WTC11 (cell line): Measurements from ENCODE around the gene SEPTIN8. TPM values are rescaled to one million over a fixed set of nuclear protein-coding genes. Genes with fewer than 3 reads are reported as not detected.

Experiments used
- ATAC-seq: fragments of 200-7000 bp; cut with Tn5 transposase; 2 replicates; pipeline ENCODE4 v1.10.0; 2021; ENCODE audit warnings: mild to moderate bottlenecking, moderate library complexity
- CTCF ChIA-PET: fragments of 300-600 bp; sonication (Branson Sonifier 250); formaldehyde crosslinking; loops from one replicate; lab custom pipeline; 2021; ENCODE audit warnings: antibody characterized with exemption; lab: Charles Lee
- POLR2A ChIA-PET: fragments of 350-600 bp; sonication (Branson Sonifier 250); formaldehyde crosslinking; loops from one replicate; lab custom pipeline; 2021; ENCODE audit warnings: antibody characterized with exemption; lab: Charles Lee
- DNase-seq: peaks from one replicate; pipeline ENCODE4 v3.0.0; 2021; ENCODE audit warnings: low spot score
- H3K27ac Mint-ChIP-seq: 2 replicates; pipeline ENCODE4 v1.8.0; 2021; ENCODE audit warnings: mixed read lengths
- H3K27me3 Mint-ChIP-seq: 2 replicates; pipeline ENCODE4 v1.8.0; 2021; ENCODE audit warnings: low read depth, mild to moderate bottlenecking, moderate library complexity, mixed read lengths
- H3K36me3 Mint-ChIP-seq: 2 replicates; pipeline ENCODE4 v1.8.0; 2021; ENCODE audit warnings: mixed read lengths
- H3K4me1 Mint-ChIP-seq: 2 replicates; pipeline ENCODE4 v1.8.0; 2022; ENCODE audit warnings: mixed read lengths
- H3K4me3 Mint-ChIP-seq: 2 replicates; pipeline ENCODE4 v1.8.0; 2021; ENCODE audit warnings: mild to moderate bottlenecking, moderate library complexity, mixed read lengths
- H3K9me3 Mint-ChIP-seq: 2 replicates; pipeline ENCODE4 v1.8.0; 2021; ENCODE audit warnings: mixed read lengths
- ARID4B ChIP-seq: sonication (generic); formaldehyde crosslinking; IDR thresholded peaks from 2 replicates; pipeline ENCODE4 v1.8.0; 2023; ENCODE audit warnings: missing genetic modification reagents, mild to moderate bottlenecking, borderline replicate concordance
- E2F1 ChIP-seq: sonication (generic); formaldehyde crosslinking; IDR thresholded peaks from 2 replicates; pipeline ENCODE4 v1.8.0; 2022; ENCODE audit warnings: mild to moderate bottlenecking, missing genetic modification reagents
- ERG ChIP-seq: fragments of 250-450 bp; sonication (Bioruptor Pico); IDR thresholded peaks from 2 replicates; pipeline ENCODE4 v1.8.0; 2021; ENCODE audit warnings: mild to moderate bottlenecking
- FOXJ3 ChIP-seq: sonication (generic); formaldehyde crosslinking; IDR thresholded peaks from 2 replicates; pipeline ENCODE4 v1.9.0; 2021; ENCODE audit warnings: missing genetic modification reagents, mild to moderate bottlenecking, borderline replicate concordance
- GABPB1 ChIP-seq: sonication (generic); formaldehyde crosslinking; IDR thresholded peaks from 2 replicates; pipeline ENCODE4 v1.8.1; 2023; ENCODE audit warnings: mild to moderate bottlenecking, missing genetic modification reagents
- GRHL2 ChIP-seq: fragments of 250-450 bp; sonication (Bioruptor Pico); IDR thresholded peaks from 2 replicates; pipeline ENCODE4 v1.8.0; 2022; ENCODE audit warnings: mild to moderate bottlenecking, moderate library complexity; ENCODE audit not compliant: insufficient replicate concordance, severe bottlenecking
- NFATC4 ChIP-seq: fragments of 250-450 bp; sonication (Bioruptor Pico); IDR thresholded peaks from 2 replicates; pipeline ENCODE4 v1.9.0; 2021; ENCODE audit warnings: mild to moderate bottlenecking
- NFYB ChIP-seq: sonication (generic); formaldehyde crosslinking; conservative IDR thresholded peaks from 2 replicates; pipeline ENCODE4 v1.8.0; 2022; ENCODE audit warnings: low read depth, missing genetic modification reagents
- RORB ChIP-seq: fragments of 250-450 bp; sonication (Bioruptor Pico); IDR thresholded peaks from 2 replicates; pipeline ENCODE4 v1.9.0; 2021; ENCODE audit warnings: mild to moderate bottlenecking
- SOX15 ChIP-seq: fragments of 250-450 bp; sonication (Bioruptor Pico); IDR thresholded peaks from 2 replicates; pipeline ENCODE4 v1.9.0; 2021; ENCODE audit warnings: mild to moderate bottlenecking
- ZNF232 ChIP-seq: sonication (generic); formaldehyde crosslinking; IDR thresholded peaks from 2 replicates; pipeline ENCODE4 v1.8.0; 2022; ENCODE audit warnings: mild to moderate bottlenecking, missing genetic modification reagents
- ZNF263 ChIP-seq: sonication (generic); formaldehyde crosslinking; IDR thresholded peaks from 2 replicates; pipeline ENCODE4 v1.8.1; 2022; ENCODE audit warnings: low read depth, mild to moderate bottlenecking, moderate library complexity, missing genetic modification reagents
- ZNF396 ChIP-seq: fragments of 250-450 bp; sonication (Bioruptor Pico); IDR thresholded peaks from 2 replicates; pipeline ENCODE4 v1.8.0; 2021; ENCODE audit warnings: mild to moderate bottlenecking, moderate library complexity, borderline replicate concordance
- total RNA-seq: library from RNA; stranded (reverse); gene quantifications from 3 replicates; pipeline ENCODE4 v1.2.3, GENCODE V29; 2021
- TF ChIP-seq, protein P1 (sequence below): fragments of 250-450 bp; sonication (Bioruptor Pico); IDR thresholded peaks from 2 replicates; pipeline ENCODE4 v1.9.0; 2021; ENCODE audit warnings: mild to moderate bottlenecking, borderline replicate concordance

SEPTIN8 gene
- total RNA-seq, 1 experiment from 2014 or later = 35.8 TPM

DNA sequence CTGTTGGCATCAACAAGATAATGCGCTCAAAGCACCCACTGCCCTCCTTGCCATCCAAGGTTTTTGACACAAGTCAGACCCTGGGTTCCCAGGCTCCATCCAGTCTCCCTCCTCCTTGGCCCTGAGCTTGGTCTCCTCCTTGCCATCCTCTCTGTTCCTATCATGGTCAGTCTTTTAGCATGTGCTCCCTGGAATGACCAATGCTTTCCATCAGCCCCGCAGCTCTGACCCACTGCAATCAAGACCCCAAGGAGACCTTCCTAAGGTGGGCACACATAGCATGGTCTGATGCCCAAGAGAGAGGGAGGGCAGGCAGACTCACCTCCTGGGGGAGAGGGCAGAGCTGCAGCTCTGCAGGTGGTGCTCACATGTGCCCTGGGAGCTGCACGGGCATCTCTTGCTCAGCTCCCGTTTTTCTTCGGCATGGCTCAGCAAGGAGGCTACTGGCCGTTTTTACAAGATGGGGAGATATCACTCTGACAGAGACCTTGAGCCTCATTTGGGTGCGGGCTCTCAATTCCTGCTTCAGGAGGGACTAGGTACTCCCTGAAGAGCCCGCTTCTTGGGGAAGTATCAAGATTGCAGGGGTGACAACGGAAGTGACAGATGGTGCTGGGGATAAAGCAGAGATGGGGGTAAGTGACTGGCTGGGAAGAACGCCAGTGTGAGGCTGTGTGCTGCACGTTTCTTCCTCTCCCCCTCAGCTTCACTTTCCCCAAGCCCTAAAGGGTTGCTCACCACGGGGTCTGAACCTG lies 3.3 kb downstream of the SEPTIN8 start (continued):
- TF ChIP-seq ZNF263 (CRISPR knock-in tag) (no peak), ERG (no peak), GRHL2 (no peak)
- TF ChIP-seq, all 79 proteins: peak for 0

GRCh38 chr5:132773114-132773513 lies 3.9 kb downstream of the SEPTIN8 start:
- peaks cover 31% of the 10 kb centered on the region for H3K4me1 Mint-ChIP-seq
- ChIA-PET POLR2A (no interaction called here), CTCF (interaction anchor here (1.0 to 2.3 kb wide), 4 partner anchors 18 to 50 kb away, joined by 3 to 8 read pairs (median 6); no protein-coding TSS in a partner anchor)
- no peak overlapping the region for H3K27ac Mint-ChIP-seq
- no peaks in the 10 kb centered on the region for H3K9me3 Mint-ChIP-seq
- no peaks in the 10 kb centered on the region for H3K36me3 Mint-ChIP-seq
- no peak overlapping the region for H3K4me3 Mint-ChIP-seq
- peaks cover 21% of the 10 kb centered on the region for H3K27me3 Mint-ChIP-seq
- no peak for TF ChIP-seq ZNF232 (CRISPR knock-in tag)
- DNase-seq (no peak), ATAC-seq (no peak)

GRCh38 chr5:132772291-132773070 lies 4.6 kb downstream of the SEPTIN8 start:
- DNase-seq = no peak
- peaks cover 16% of the 10 kb centered on the region for H3K27me3 Mint-ChIP-seq
- H3K27ac Mint-ChIP-seq = peak overlapping the region; percentile 63; the same call in 1 of the 2 replicates
- no peak for ATAC-seq
- H3K36me3 Mint-ChIP-seq = no peaks in the 10 kb centered on the region
- ChIA-PET POLR2A (interaction anchor here (0.7 kb wide), 1 partner anchor 36 kb away, joined by 3 read pairs; no protein-coding TSS in a partner anchor), CTCF (interaction anchor here (0.6 to 2.3 kb wide), 5 partner anchors 17 to 51 kb away, joined by 3 to 8 read pairs (median 4); no protein-coding TSS in a partner anchor)
- H3K9me3 Mint-ChIP-seq = no peaks in the 10 kb centered on the region
- H3K4me3 Mint-ChIP-seq = no peak overlapping the region
- TF ChIP-seq NFYB (CRISPR knock-in tag) = no peak
- no peak for TF ChIP-seq NFATC4 (CRISPR knock-in tag)
- TF ChIP-seq RORB (CRISPR knock-in tag) = no peak
- TF ChIP-seq, protein P1, sequence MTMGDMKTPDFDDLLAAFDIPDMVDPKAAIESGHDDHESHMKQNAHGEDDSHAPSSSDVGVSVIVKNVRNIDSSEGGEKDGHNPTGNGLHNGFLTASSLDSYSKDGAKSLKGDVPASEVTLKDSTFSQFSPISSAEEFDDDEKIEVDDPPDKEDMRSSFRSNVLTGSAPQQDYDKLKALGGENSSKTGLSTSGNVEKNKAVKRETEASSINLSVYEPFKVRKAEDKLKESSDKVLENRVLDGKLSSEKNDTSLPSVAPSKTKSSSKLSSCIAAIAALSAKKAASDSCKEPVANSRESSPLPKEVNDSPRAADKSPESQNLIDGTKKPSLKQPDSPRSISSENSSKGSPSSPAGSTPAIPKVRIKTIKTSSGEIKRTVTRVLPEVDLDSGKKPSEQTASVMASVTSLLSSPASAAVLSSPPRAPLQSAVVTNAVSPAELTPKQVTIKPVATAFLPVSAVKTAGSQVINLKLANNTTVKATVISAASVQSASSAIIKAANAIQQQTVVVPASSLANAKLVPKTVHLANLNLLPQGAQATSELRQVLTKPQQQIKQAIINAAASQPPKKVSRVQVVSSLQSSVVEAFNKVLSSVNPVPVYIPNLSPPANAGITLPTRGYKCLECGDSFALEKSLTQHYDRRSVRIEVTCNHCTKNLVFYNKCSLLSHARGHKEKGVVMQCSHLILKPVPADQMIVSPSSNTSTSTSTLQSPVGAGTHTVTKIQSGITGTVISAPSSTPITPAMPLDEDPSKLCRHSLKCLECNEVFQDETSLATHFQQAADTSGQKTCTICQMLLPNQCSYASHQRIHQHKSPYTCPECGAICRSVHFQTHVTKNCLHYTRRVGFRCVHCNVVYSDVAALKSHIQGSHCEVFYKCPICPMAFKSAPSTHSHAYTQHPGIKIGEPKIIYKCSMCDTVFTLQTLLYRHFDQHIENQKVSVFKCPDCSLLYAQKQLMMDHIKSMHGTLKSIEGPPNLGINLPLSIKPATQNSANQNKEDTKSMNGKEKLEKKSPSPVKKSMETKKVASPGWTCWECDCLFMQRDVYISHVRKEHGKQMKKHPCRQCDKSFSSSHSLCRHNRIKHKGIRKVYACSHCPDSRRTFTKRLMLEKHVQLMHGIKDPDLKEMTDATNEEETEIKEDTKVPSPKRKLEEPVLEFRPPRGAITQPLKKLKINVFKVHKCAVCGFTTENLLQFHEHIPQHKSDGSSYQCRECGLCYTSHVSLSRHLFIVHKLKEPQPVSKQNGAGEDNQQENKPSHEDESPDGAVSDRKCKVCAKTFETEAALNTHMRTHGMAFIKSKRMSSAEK (CRISPR knock-in tag) = no peak
- TF ChIP-seq ZNF396 (CRISPR knock-in tag) = no peak
- TF ChIP-seq E2F1 (CRISPR knock-in tag) = no peak
- no peak for TF ChIP-seq GABPB1 (CRISPR knock-in tag)
- no peak for TF ChIP-seq FOXJ3
- TF ChIP-seq SOX15 (CRISPR knock-in tag) = no peak
- TF ChIP-seq ARID4B (CRISPR knock-in tag) = no peak
- peaks cover 27% of the 10 kb centered on the region for H3K4me1 Mint-ChIP-seq
